Memory B cell (primary cell): ENCODE results near the gene ACKR3.

Experiments
- ATAC-seq: fragments of 150-1000 bp; cut with Tn5 transposase; 2 replicates; pipeline ENCODE4 v1.10.0; 2021; ENCODE audit warnings: low read depth, mild to moderate bottlenecking, moderate library complexity
- DNase-seq, 2 donors: peaks; one replicate each; pipeline ENCODE4 v3.0.0; 2022; ENCODE audit warnings: low spot score in 2 of 2
- H3K27ac Mint-ChIP-seq: one replicate; pipeline ENCODE4 v1.8.0; 2022; ENCODE audit warnings: mild to moderate bottlenecking, moderate library complexity, mixed read lengths
- H3K27me3 Mint-ChIP-seq: one replicate; pipeline ENCODE4 v1.8.0; 2022; ENCODE audit warnings: mixed read lengths
- H3K36me3 Mint-ChIP-seq: one replicate; pipeline ENCODE4 v1.8.0; 2022; ENCODE audit warnings: mild to moderate bottlenecking, mixed read lengths
- H3K4me1 Mint-ChIP-seq: one replicate; pipeline ENCODE4 v1.8.0; 2022; ENCODE audit warnings: mixed read lengths
- H3K4me3 Mint-ChIP-seq: one replicate; pipeline ENCODE4 v1.8.0; 2022; ENCODE audit warnings: mild to moderate bottlenecking, moderate library complexity, mixed read lengths
- H3K9me3 Mint-ChIP-seq: one replicate; pipeline ENCODE4 v1.8.0; 2022; ENCODE audit warnings: mixed read lengths

The ACKR3 gene

DNA sequence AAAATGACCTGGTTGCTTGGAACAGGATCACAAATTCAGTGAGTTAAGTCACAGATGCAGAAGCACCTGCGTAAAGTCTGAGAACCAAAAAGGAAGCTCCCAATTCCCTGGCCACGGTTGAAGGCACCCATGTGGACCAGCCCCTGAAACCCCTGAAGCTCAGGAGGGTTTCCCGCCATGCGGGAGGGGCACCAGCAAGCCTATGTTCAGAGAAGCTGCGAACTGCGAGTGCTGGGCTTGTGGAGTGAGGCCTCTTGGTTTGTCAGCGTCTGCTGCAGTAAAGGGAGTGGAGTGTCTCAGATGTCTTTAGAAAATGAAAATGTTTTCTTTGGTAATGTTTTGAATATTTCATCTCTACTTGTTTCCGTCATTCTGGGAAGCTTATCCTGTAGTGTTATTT, 16.1 kb upstream of the ACKR3 start:
- ATAC-seq (no peak), DNase-seq (no peak)
- Mint-ChIP-seq H3K4me3 (no peak overlapping the region), H3K27me3 (no peaks in the 10 kb centered on the region), H3K27ac (no peak overlapping the region), H3K4me1 (peaks cover 42% of the 10 kb centered on the region), H3K9me3 (peaks cover 4% of the 10 kb centered on the region), H3K36me3 (peaks cover 2% of the 10 kb centered on the region)

DNA sequence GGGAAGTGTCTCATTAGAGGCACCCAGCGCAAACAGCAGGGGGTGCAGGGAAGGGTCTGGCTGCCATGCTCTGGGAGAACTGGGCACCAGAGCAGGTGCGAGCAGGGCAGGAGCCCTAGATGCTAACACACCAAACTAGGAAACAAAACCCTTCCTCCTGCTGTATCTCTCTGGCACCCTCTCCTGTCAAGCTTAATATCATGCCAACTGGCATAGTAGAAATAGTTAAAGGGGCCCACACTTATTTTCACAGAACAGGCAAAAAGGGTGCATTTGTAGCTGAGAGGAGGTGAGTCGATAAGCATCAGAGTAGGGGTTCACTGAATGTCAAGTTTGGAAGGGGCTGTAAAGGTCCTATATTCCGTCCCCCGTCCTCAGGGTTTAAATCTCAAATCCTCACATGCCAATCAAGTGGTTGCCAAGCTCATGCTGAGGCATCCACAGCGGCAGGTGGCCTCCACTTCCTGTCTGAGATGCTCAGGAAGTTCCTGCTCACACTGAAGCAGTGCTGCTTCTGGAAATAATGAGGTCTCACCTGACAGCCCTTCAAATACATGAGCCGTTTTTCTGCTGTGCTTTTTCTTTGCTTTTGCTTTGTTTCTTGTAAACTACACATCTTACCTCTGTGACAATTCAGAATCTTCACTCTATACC, 14.9 kb upstream of the ACKR3 start:
- H3K27me3 Mint-ChIP-seq = no peaks in the 10 kb centered on the region
- H3K4me3 Mint-ChIP-seq = no peak overlapping the region
- H3K9me3 Mint-ChIP-seq = peaks cover 4% of the 10 kb centered on the region
- peaks cover 2% of the 10 kb centered on the region for H3K36me3 Mint-ChIP-seq
- no peak for DNase-seq
- H3K4me1 Mint-ChIP-seq = peaks cover 41% of the 10 kb centered on the region
- no peak for ATAC-seq
- H3K27ac Mint-ChIP-seq = no peak overlapping the region

GRCh38 chr2:236555481-236555880, 14.1 kb upstream of the ACKR3 start:
- Mint-ChIP-seq H3K4me1 (peaks cover 37% of the 10 kb centered on the region), H3K27me3 (no peaks in the 10 kb centered on the region), H3K4me3 (no peak overlapping the region), H3K9me3 (peaks cover 4% of the 10 kb centered on the region), H3K27ac (no peak overlapping the region), H3K36me3 (peaks cover 2% of the 10 kb centered on the region)
- ATAC-seq = no peak
- no peak for DNase-seq

- Mint-ChIP-seq H3K4me3 (no peak overlapping the region), H3K4me1 (peaks cover 19% of the 10 kb centered on the region), H3K27me3 (no peaks in the 10 kb centered on the region), H3K9me3 (peaks cover 4% of the 10 kb centered on the region), H3K27ac (no peak overlapping the region), H3K36me3 (peaks cover 7% of the 10 kb centered on the region)
- ATAC-seq (no peak), DNase-seq (no peak)
These were observed 12.2 kb upstream of the ACKR3 start for GRCh38 chr2:236557306-236558030.

GRCh38 chr2:236558036-236558435, 11.6 kb upstream of the ACKR3 start:
- ATAC-seq = no peak
- Mint-ChIP-seq H3K4me1 (peaks cover 20% of the 10 kb centered on the region), H3K27ac (no peak overlapping the region), H3K4me3 (no peak overlapping the region), H3K36me3 (peaks cover 7% of the 10 kb centered on the region), H3K9me3 (peaks cover 4% of the 10 kb centered on the region), H3K27me3 (no peaks in the 10 kb centered on the region)
- no peak for DNase-seq

DNA sequence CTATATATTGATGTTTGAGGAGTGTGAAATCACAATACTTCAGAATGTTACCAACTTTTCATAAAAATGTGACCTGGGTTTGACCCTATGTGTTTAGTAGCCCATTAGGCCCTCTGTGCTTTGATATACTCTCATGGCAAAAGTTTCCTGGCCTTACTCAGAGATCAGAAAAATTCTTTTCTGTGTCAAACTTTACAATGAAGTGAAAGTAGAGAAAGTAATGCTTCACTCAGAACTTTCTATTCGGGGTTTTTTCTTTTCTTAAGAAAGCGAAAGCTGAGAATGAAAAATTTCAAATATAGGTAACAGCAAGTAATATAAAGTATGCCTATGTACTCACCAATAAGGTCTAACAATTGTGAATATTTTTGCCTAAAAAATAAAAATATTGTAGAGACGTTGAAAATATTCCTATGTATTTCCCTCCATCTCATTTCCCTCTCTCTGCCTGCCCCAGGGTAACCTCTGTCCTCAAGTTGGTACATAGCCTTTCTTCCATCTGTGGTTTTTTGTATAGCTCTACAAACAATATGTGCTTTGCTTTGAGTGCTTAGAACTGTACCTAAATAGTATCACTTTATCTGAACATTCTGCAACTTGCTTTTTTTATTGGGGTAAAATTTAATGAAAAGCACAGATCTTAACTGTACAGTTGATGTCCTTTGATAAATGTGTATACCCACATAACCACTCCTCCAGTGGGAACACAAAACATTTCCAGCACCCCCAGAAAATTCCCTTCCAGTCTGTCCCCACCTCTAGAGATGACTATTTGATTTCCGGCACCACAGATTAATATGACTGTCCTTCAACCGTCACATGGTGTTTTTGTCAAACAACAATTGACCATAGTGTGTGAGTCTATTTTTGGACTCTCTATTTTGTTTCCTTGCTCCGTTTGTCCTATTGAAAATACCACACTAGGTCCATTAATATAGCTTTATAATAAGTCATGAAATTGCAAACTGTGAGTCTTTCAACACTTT, 10.3 kb upstream of the ACKR3 start:
- Mint-ChIP-seq H3K27ac (no peak overlapping the region), H3K9me3 (peaks cover 1% of the 10 kb centered on the region), H3K27me3 (no peaks in the 10 kb centered on the region), H3K4me3 (no peak overlapping the region), H3K36me3 (peaks cover 5% of the 10 kb centered on the region), H3K4me1 (peaks cover 20% of the 10 kb centered on the region)
- DNase-seq = no peak
- ATAC-seq = no peak

GRCh38 chr2:236561874-236562273, 7.8 kb upstream of the ACKR3 start:
- peak; percentile 67 for ATAC-seq
- H3K27me3 Mint-ChIP-seq = peaks cover 3% of the 10 kb centered on the region
- peaks cover 19% of the 10 kb centered on the region for H3K4me1 Mint-ChIP-seq
- no peak for DNase-seq
- H3K9me3 Mint-ChIP-seq = no peaks in the 10 kb centered on the region
- peaks cover 5% of the 10 kb centered on the region for H3K36me3 Mint-ChIP-seq
- no peak overlapping the region for H3K27ac Mint-ChIP-seq
- no peak overlapping the region for H3K4me3 Mint-ChIP-seq

- no peak for ATAC-seq
- Mint-ChIP-seq H3K9me3 (no peaks in the 10 kb centered on the region), H3K4me3 (no peak overlapping the region), H3K36me3 (peaks cover 5% of the 10 kb centered on the region), H3K27me3 (peaks cover 3% of the 10 kb centered on the region), H3K27ac (no peak overlapping the region), H3K4me1 (peaks cover 20% of the 10 kb centered on the region)
- DNase-seq = no peak
These were observed 7.2 kb upstream of the ACKR3 start for GRCh38 chr2:236562434-236562833.

GRCh38 chr2:236563953-236564352, 5.7 kb upstream of the ACKR3 start:
- Mint-ChIP-seq H3K9me3 (no peaks in the 10 kb centered on the region), H3K27ac (no peak overlapping the region), H3K27me3 (peaks cover 3% of the 10 kb centered on the region), H3K4me3 (no peak overlapping the region), H3K36me3 (peaks cover 5% of the 10 kb centered on the region), H3K4me1 (peaks cover 28% of the 10 kb centered on the region)
- no peak for DNase-seq
- no peak for ATAC-seq

GRCh38 chr2:236565212-236565611, 4.4 kb upstream of the ACKR3 start:
- Mint-ChIP-seq H3K27me3 (peaks cover 3% of the 10 kb centered on the region), H3K27ac (no peak overlapping the region)

DNA sequence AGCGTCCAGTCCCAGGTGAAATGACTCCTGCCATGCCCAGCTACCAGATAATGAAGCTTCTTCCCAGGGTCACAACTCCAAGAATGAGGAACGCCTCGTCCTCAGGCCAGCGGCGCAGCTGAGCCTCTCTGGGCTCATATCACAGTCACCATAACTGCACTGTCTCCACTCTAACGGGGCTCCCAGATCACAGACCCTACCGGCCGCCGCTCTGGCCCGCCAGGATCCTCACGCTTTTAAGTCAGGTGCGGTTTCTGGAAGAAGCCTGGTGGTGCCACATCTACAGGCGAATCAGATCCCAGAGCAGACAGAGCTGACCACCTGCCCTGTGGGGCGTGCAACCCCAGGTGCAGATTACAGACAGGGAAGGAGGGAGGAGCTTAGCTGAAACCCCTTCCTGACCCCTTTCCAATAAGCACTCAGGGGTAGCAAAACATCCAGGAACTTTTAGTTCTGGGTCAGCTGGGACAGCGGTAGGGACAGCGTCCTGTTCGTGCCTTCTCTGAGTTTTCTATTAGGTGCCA, 3.7 kb upstream of the ACKR3 start:
- no peak for ATAC-seq
- peaks cover 26% of the 10 kb centered on the region for H3K4me1 Mint-ChIP-seq
- H3K27me3 Mint-ChIP-seq = peaks cover 3% of the 10 kb centered on the region
- H3K4me3 Mint-ChIP-seq = no peak overlapping the region
- H3K36me3 Mint-ChIP-seq = peaks cover 5% of the 10 kb centered on the region
- DNase-seq = no peak
- H3K9me3 Mint-ChIP-seq = no peaks in the 10 kb centered on the region
- peak overlapping the region; percentile 14 for H3K27ac Mint-ChIP-seq

More at GRCh38 chr2:236565212-236565611, 4.4 kb upstream of the ACKR3 start:
- Mint-ChIP-seq H3K4me3 (no peak overlapping the region), H3K36me3 (peaks cover 5% of the 10 kb centered on the region), H3K4me1 (peaks cover 22% of the 10 kb centered on the region), H3K9me3 (no peaks in the 10 kb centered on the region)
- DNase-seq (no peak), ATAC-seq (no peak)

GRCh38 chr2:236566596-236566995, 3.0 kb upstream of the ACKR3 start:
- H3K27ac Mint-ChIP-seq = peak overlapping the region; percentile 14
- H3K4me1 Mint-ChIP-seq = peaks cover 30% of the 10 kb centered on the region
- peak overlapping the region; percentile 58 for H3K4me3 Mint-ChIP-seq

DNA sequence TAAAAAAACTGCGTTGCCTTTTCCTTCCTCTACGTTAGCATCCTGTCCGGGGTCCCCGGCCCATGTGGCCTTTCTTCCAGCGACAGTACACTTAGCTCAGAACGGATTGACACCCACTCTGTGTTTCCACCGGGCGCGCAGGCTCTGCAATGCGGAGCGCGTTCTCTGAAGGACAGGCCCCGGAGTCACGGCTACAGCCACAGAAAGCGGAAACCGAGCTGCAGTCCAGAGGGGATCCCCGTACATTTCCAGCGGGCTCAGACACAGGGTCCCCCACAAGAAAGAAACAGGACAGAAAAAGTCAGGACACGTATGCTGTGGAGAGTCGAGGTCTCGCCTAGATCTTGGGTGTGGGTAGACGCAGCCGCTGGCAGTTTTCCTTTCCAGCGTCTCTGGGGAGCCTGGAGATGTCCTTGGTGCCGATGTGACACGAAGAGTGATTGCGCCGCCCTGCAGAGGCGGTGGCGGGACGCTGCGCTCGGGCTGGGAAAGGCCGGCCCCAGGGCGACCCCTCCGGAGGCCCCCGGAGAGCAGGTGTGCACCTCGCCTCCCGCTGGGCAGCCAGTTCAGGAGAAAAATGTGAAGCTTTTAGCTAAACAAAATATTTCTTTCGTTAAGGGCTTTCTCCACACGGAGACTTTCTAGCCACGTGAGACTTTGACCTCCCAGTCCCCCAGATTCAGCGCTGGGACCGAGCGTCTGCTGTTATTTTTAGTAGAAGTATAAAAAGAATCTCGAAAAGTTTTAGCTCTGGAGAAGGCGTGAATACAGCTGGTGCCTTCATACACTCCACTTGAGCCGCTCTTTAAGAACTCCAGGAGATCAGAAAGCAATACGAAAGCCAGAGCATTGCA, 1.3 kb upstream of the ACKR3 start:
- peak; percentile 29 for ATAC-seq
- Mint-ChIP-seq H3K27me3 (peaks cover 5% of the 10 kb centered on the region), H3K36me3 (no peaks in the 10 kb centered on the region), H3K4me1 (peaks cover 25% of the 10 kb centered on the region), H3K27ac (peak overlapping the region; percentile 90), H3K4me3 (peak overlapping the region; percentile 91), H3K9me3 (no peaks in the 10 kb centered on the region)
- peak; percentile 33 to 50 for DNase-seq

More at GRCh38 chr2:236566596-236566995, 3.0 kb upstream of the ACKR3 start:
- Mint-ChIP-seq H3K36me3 (peaks cover 5% of the 10 kb centered on the region), H3K9me3 (no peaks in the 10 kb centered on the region), H3K27me3 (peaks cover 3% of the 10 kb centered on the region)
- ATAC-seq (no peak), DNase-seq (no peak)
